ENCODE data around the gene ZBTB18.

DNA sequence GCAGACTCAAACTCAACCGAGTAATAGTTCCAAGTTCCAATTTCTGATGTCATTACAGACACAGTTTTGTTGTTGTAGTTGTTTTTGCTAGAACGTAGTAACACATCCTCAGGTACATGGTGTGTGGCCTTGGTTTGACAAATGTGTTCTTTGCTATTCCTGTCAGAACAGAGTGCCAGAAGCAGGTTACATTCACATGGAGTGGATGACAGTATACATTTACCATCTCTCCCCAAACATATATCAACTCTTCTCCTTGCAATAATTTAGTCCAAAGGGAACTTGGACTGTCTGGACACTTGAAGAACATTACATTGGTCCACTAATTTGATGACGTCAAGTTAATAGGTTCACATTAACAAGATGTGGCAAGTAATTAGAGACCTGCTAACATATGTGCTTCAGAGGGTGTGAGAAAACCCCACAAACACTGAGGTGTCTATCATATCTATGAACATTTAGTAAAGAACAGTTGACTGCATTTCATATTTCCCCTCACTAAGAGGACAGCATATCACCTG, 44.6 kb upstream of the ZBTB18 start:
- TF ChIP-seq, protein P1, sequence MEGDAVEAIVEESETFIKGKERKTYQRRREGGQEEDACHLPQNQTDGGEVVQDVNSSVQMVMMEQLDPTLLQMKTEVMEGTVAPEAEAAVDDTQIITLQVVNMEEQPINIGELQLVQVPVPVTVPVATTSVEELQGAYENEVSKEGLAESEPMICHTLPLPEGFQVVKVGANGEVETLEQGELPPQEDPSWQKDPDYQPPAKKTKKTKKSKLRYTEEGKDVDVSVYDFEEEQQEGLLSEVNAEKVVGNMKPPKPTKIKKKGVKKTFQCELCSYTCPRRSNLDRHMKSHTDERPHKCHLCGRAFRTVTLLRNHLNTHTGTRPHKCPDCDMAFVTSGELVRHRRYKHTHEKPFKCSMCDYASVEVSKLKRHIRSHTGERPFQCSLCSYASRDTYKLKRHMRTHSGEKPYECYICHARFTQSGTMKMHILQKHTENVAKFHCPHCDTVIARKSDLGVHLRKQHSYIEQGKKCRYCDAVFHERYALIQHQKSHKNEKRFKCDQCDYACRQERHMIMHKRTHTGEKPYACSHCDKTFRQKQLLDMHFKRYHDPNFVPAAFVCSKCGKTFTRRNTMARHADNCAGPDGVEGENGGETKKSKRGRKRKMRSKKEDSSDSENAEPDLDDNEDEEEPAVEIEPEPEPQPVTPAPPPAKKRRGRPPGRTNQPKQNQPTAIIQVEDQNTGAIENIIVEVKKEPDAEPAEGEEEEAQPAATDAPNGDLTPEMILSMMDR (IDR thresholded peaks at IDR 0.05), result no peak
- TF ChIP-seq EZH2 (IDR thresholded peaks at IDR 0.05; ENCODE audit: borderline replicate concordance, insufficient read depth, low read depth, low read length, poor library complexity, severe bottlenecking), result no peak

All from B cell (primary cell).